GM10248 (cell line): ENCODE results near the gene UNC5A.

Experiments
- CTCF ChIA-PET: fragments of 300-600 bp; sonication (Branson Sonifier 250); formaldehyde crosslinking; extraction: SDS; loops from one replicate; lab custom pipeline; 2021; ENCODE audit warnings: antibody characterized with exemption; lab: Yijun Ruan, JAX
- POLR2A ChIA-PET: fragments of 350-650 bp; sonication (Branson Sonifier 250); formaldehyde crosslinking; extraction: SDS; loops from one replicate; lab custom pipeline; 2020; ENCODE audit warnings: antibody characterized with exemption; lab: Yijun Ruan, JAX
- DNase-seq: peaks from one replicate; pipeline ENCODE4 v3.0.0; 2012; ENCODE audit errors: extremely low spot score
- CTCF ChIP-seq: IDR thresholded peaks from 2 replicates; pipeline ENCODE4 v1.5.1; 2012; ENCODE audit warnings: mild to moderate bottlenecking, low read depth; ENCODE audit errors: extremely low read depth, missing control alignments, control extremely low read depth

Gene UNC5A

GRCh38 chr5:176846335-176847140 lies 36.2 kb downstream of the UNC5A start:
- ChIA-PET CTCF (no interaction called here), POLR2A (no interaction called here)
- TF ChIP-seq CTCF, result no peak
- no peak for DNase-seq

GRCh38 chr5:176847148-176847547 lies 36.8 kb downstream of the UNC5A start:
- TF ChIP-seq CTCF, result no peak
- ChIA-PET CTCF (no interaction called here), POLR2A (no interaction called here)
- DNase-seq, result no peak

- no peak for TF ChIP-seq CTCF
- ChIA-PET CTCF (no interaction called here), POLR2A (no interaction called here)
Observed at GRCh38 chr5:176847726-176848290, 37.4 kb downstream of the UNC5A start.

GRCh38 chr5:176848651-176849050 lies 38.3 kb downstream of the UNC5A start:
- CTCF ChIA-PET, result no interaction called here
- POLR2A ChIA-PET, result no interaction called here
- DNase-seq, result no peak
- TF ChIP-seq CTCF, result no peak

More at GRCh38 chr5:176847726-176848290, 37.4 kb downstream of the UNC5A start:
- DNase-seq, result no peak

GRCh38 chr5:176849611-176850227 lies 39.4 kb downstream of the UNC5A start:
- ChIA-PET CTCF (no interaction called here), POLR2A (no interaction called here)
- DNase-seq, result no peak
- TF ChIP-seq CTCF, result no peak

- TF ChIP-seq CTCF, result no peak
- ChIA-PET POLR2A (no interaction called here), CTCF (no interaction called here)
- DNase-seq, result no peak
Observed at GRCh38 chr5:176850371-176851245, 40.2 kb downstream of the UNC5A start.
